ENCODE results near the gene UBE2V1.

UBE2V1 gene

DNA sequence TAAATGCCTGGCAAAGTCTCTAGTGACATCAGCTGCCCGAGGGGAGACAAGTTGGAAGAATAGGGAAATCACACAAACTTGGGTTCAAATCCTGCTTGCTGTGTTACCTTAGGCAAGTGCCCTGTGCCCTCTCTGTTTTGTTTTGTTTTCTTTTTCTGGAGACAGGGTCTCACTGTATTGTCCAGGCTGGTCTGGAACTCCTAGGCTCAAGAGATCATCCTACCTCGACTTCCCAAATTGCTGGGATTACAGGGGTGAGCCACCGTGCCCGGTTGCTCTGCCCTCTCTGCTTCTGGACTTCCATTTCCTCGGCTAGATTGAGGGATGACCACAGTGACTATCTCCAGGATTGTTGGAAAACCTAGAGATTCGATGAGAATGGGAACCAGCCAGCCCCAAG lies 74.8 kb downstream of the UBE2V1 start:
- Histone ChIP-seq H3K27me3 (ENCODE audit: control insufficient read depth, insufficient read depth, low read length) (no peaks in the 10 kb centered on the region), H3K9me3 (ENCODE audit: control insufficient read depth, insufficient read depth, low read length) (no peaks in the 10 kb centered on the region), H3K4me3 (ENCODE audit: low read depth, low read length) (no peak overlapping the region), H3K4me1 (ENCODE audit: control insufficient read depth, insufficient read depth, low read length) (peaks cover 4% of the 10 kb centered on the region; the same call in 1 of the 2 replicates), H3K27ac (ENCODE audit: low read depth, low read length) (no peak overlapping the region), H3K36me3 (ENCODE audit: control insufficient read depth, insufficient read depth, low read length) (no peaks in the 10 kb centered on the region), H3K9ac (ENCODE audit: low read depth, low read length) (no peak overlapping the region)

DNA sequence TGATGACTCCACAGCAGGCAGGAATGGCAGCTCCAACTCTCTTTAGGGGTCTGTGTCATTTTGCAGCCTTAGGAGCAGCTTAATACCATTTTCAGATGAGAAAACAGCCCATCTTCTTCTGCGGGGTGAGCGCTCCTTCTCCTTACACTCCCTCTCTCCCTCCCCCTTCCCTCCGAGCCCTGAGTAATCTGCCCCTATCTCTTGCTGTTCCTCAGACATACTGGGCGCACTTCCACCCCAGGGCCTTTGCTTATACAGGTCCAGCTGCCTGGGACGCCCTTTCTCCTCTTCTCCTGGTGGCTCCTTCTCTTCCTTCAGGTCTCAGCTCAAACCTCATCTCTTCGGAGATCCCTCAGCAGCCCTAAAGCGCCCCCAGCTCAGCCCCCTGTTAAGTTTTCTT lies 75.4 kb downstream of the UBE2V1 start:
- Histone ChIP-seq H3K27me3 (ENCODE audit: control insufficient read depth, insufficient read depth, low read length) (no peaks in the 10 kb centered on the region), H3K9me3 (ENCODE audit: control insufficient read depth, insufficient read depth, low read length) (no peaks in the 10 kb centered on the region), H3K9ac (ENCODE audit: low read depth, low read length) (no peak overlapping the region), H3K27ac (ENCODE audit: low read depth, low read length) (no peak overlapping the region), H3K4me3 (ENCODE audit: low read depth, low read length) (no peak overlapping the region), H3K4me1 (ENCODE audit: control insufficient read depth, insufficient read depth, low read length) (peaks cover 4% of the 10 kb centered on the region; the same call in 1 of the 2 replicates), H3K36me3 (ENCODE audit: control insufficient read depth, insufficient read depth, low read length) (no peaks in the 10 kb centered on the region)

DNA sequence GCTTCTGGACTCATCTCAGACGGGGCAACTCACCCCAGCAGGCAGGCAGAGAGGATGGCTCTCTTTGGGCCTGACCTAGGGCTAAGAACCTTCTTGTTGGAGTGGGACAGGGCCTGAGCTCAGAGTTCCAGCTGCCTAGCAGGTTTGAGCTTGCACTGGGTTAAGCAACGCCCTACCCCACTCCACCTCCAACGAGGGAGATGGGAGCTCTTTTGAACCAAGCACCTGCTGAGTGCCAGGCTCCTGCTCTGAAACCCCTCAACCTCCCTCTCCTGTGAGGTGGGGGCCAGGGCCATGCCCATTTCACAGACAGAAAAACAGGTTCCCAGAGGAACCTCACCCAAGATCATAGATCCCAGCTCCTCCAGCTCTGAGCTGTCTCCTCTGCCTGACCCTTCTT lies 75.8 kb downstream of the UBE2V1 start:
- no peaks in the 10 kb centered on the region for H3K27me3 ChIP-seq (ENCODE audit: control insufficient read depth, insufficient read depth, low read length)
- peaks cover 4% of the 10 kb centered on the region; the same call in 1 of the 2 replicates for H3K4me1 ChIP-seq (ENCODE audit: control insufficient read depth, insufficient read depth, low read length)
- no peaks in the 10 kb centered on the region for H3K9me3 ChIP-seq (ENCODE audit: control insufficient read depth, insufficient read depth, low read length)
- no peaks in the 10 kb centered on the region for H3K36me3 ChIP-seq (ENCODE audit: control insufficient read depth, insufficient read depth, low read length)
- no peak overlapping the region for H3K9ac ChIP-seq (ENCODE audit: low read depth, low read length)
- no peak overlapping the region for H3K4me3 ChIP-seq (ENCODE audit: low read depth, low read length)
- no peak overlapping the region for H3K27ac ChIP-seq (ENCODE audit: low read depth, low read length)

DNA sequence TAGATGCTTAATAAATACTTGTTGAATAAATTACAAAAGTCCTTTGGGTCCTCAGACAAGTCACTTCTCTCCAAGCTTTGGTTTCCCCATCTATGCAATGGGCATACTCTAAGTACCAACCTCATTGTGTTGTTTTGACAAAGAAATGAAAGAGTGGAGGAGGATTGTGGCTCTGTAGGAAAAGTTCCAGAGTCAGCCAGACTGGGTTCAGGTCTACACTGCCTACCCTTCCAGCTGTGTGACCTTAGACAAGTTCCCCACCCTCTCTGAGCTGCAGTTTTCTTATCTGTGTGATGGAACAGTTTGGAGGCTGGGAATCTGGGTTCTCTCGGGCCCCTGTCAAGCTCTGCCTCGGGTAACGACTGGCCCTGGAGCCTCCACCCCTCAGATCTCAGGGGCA lies 76.2 kb downstream of the UBE2V1 start:
- H3K27ac ChIP-seq (ENCODE audit: low read depth, low read length) = no peak overlapping the region
- no peak overlapping the region for H3K4me3 ChIP-seq (ENCODE audit: low read depth, low read length)
- peaks cover 4% of the 10 kb centered on the region; the same call in 1 of the 2 replicates for H3K4me1 ChIP-seq (ENCODE audit: control insufficient read depth, insufficient read depth, low read length)
- H3K27me3 ChIP-seq (ENCODE audit: control insufficient read depth, insufficient read depth, low read length) = no peaks in the 10 kb centered on the region
- no peaks in the 10 kb centered on the region for H3K36me3 ChIP-seq (ENCODE audit: control insufficient read depth, insufficient read depth, low read length)
- H3K9ac ChIP-seq (ENCODE audit: low read depth, low read length) = no peak overlapping the region
- H3K9me3 ChIP-seq (ENCODE audit: control insufficient read depth, insufficient read depth, low read length) = no peaks in the 10 kb centered on the region

DNA sequence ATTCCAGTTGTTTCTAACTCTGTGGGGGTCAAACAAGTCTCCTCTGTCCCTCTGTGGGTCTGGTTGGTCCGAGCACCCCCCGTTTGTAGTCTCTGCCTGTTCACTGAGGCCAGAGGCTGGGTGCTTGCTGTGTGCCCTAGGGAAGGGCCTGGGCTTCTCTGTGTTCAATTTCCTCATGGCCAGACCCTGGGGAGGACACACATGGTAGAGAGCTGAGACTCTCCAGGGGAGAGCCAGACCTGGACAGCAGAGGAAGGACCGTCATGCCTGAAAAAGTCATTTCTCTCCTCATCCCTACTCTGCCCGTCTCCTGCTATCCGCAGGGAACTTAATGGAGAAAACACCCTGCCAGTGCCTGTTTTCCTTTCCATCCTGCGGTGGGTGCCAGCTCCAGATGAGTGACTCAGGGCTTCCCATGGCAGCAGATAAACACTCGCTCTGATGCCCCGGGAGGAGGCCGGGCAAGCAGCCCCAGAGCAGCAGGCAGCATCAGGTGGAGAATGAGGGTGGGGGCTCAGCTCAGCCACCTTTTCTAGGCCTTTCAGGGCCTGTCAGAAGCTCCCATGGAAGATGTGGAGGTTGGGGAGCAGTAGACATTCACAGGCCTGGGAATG lies 78.3 kb downstream of the UBE2V1 start:
- H3K9ac ChIP-seq (ENCODE audit: low read depth, low read length) = no peak overlapping the region
- no peaks in the 10 kb centered on the region for H3K36me3 ChIP-seq (ENCODE audit: control insufficient read depth, insufficient read depth, low read length)
- H3K4me3 ChIP-seq (ENCODE audit: low read depth, low read length) = no peak overlapping the region
- no peaks in the 10 kb centered on the region for H3K9me3 ChIP-seq (ENCODE audit: control insufficient read depth, insufficient read depth, low read length)
- H3K4me1 ChIP-seq (ENCODE audit: control insufficient read depth, insufficient read depth, low read length) = peaks cover 4% of the 10 kb centered on the region; the same call in 1 of the 2 replicates
- H3K27ac ChIP-seq (ENCODE audit: low read depth, low read length) = no peak overlapping the region
- H3K27me3 ChIP-seq (ENCODE audit: control insufficient read depth, insufficient read depth, low read length) = no peaks in the 10 kb centered on the region

DNA sequence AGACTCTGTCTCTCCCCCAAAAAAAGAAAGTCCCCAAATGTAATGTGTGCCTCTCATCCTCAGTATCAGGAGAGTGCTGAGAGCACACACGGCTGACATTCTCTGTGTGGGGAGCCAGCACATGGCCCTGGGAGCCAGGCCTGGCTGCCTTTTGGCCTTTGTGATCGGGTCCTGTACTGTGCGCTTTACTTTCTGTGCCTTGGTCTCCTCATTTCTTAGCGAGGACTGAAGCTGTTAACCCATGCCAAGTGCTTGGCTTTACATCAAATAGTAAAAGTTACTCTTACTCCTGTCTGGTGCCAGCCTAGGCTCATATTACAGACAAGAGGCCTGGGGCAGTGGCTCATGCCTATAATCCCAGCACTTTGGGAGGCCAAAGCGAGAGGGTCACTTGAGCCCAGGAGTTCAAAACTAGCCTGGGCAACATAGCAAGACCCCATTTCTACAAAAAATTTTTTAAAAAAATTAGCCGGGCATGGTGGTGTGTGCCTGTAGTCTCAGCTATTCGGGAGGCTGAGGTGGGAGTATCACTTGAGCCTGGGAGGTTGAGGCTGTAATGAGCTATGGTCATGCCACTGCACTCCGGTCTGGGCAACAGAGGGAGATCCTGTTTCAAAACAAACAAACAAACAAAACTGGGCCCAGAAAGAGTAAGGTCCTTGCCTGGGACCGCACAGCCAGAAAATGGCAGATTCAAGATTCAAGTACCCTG lies 79.8 kb downstream of the UBE2V1 start:
- H3K4me1 ChIP-seq (ENCODE audit: control insufficient read depth, insufficient read depth, low read length) = no peaks in the 10 kb centered on the region
- H3K36me3 ChIP-seq (ENCODE audit: control insufficient read depth, insufficient read depth, low read length) = no peaks in the 10 kb centered on the region
- no peaks in the 10 kb centered on the region for H3K27me3 ChIP-seq (ENCODE audit: control insufficient read depth, insufficient read depth, low read length)
- no peak overlapping the region for H3K9ac ChIP-seq (ENCODE audit: low read depth, low read length)
- H3K27ac ChIP-seq (ENCODE audit: low read depth, low read length) = no peak overlapping the region
- H3K4me3 ChIP-seq (ENCODE audit: low read depth, low read length) = no peak overlapping the region
- H3K9me3 ChIP-seq (ENCODE audit: control insufficient read depth, insufficient read depth, low read length) = no peaks in the 10 kb centered on the region
